ENCODE results near the gene WDR89.

Gene WDR89

GRCh38 chr14:63581491-63581890 lies 60.2 kb downstream of the WDR89 start:
- no peaks in the 10 kb centered on the region for H3K36me3 ChIP-seq (ENCODE audit: insufficient read depth, insufficient read length, low read length)
- H3K27me3 ChIP-seq (ENCODE audit: insufficient read depth, insufficient read length) = no peaks in the 10 kb centered on the region
- no peak for DNase-seq (ENCODE audit: low read depth, low spot score)
- H3K4me3 ChIP-seq (ENCODE audit: insufficient read length, low read depth) = no peak overlapping the region
- no peak overlapping the region for H3K9ac ChIP-seq (ENCODE audit: insufficient read length, low read depth)
- TF ChIP-seq YY1 (IDR thresholded peaks at IDR 0.05; ENCODE audit: insufficient read depth, insufficient read length) = no peak
- TF ChIP-seq ZNF274 (IDR thresholded peaks at IDR 0.05; ENCODE audit: low read depth, low read length) = no peak
- TF ChIP-seq SUZ12 (IDR thresholded peaks at IDR 0.05; ENCODE audit: extremely low read depth, insufficient read depth, insufficient read length) = no peak
- H3K4me1 ChIP-seq (ENCODE audit: insufficient read depth, insufficient read length) = no peaks in the 10 kb centered on the region
- H3K9me3 ChIP-seq (ENCODE audit: insufficient read depth, low read length) = no peaks in the 10 kb centered on the region

- Histone ChIP-seq H3K9ac (ENCODE audit: insufficient read length, low read depth) (no peak overlapping the region), H3K27me3 (ENCODE audit: insufficient read depth, insufficient read length) (no peaks in the 10 kb centered on the region), H3K9me3 (ENCODE audit: insufficient read depth, low read length) (no peaks in the 10 kb centered on the region), H3K4me3 (ENCODE audit: insufficient read length, low read depth) (no peak overlapping the region), H3K4me1 (ENCODE audit: insufficient read depth, insufficient read length) (no peaks in the 10 kb centered on the region), H3K36me3 (ENCODE audit: insufficient read depth, insufficient read length, low read length) (no peaks in the 10 kb centered on the region)
- TF ChIP-seq SUZ12 (IDR thresholded peaks at IDR 0.05; ENCODE audit: extremely low read depth, insufficient read depth, insufficient read length) (no peak), ZNF274 (IDR thresholded peaks at IDR 0.05; ENCODE audit: low read depth, low read length) (no peak), YY1 (IDR thresholded peaks at IDR 0.05; ENCODE audit: insufficient read depth, insufficient read length) (no peak)
- DNase-seq (ENCODE audit: low read depth, low spot score) = no peak
These were observed 63.4 kb downstream of the WDR89 start for GRCh38 chr14:63578300-63578699.

GRCh38 chr14:63573581-63573980 lies 68.1 kb downstream of the WDR89 start:
- Histone ChIP-seq H3K27me3 (ENCODE audit: insufficient read depth, insufficient read length) (no peaks in the 10 kb centered on the region), H3K9ac (ENCODE audit: insufficient read length, low read depth) (no peak overlapping the region), H3K9me3 (ENCODE audit: insufficient read depth, low read length) (no peaks in the 10 kb centered on the region), H3K4me1 (ENCODE audit: insufficient read depth, insufficient read length) (no peaks in the 10 kb centered on the region), H3K36me3 (ENCODE audit: insufficient read depth, insufficient read length, low read length) (no peaks in the 10 kb centered on the region), H3K4me3 (ENCODE audit: insufficient read length, low read depth) (no peak overlapping the region)
- no peak for DNase-seq (ENCODE audit: low read depth, low spot score)
- TF ChIP-seq ZNF274 (IDR thresholded peaks at IDR 0.05; ENCODE audit: low read depth, low read length) (no peak), YY1 (IDR thresholded peaks at IDR 0.05; ENCODE audit: insufficient read depth, insufficient read length) (no peak), SUZ12 (IDR thresholded peaks at IDR 0.05; ENCODE audit: extremely low read depth, insufficient read depth, insufficient read length) (no peak)

GRCh38 chr14:63565448-63565847 lies 76.2 kb downstream of the WDR89 start:
- no peaks in the 10 kb centered on the region for H3K27me3 ChIP-seq (ENCODE audit: insufficient read depth, insufficient read length)
- no peak for DNase-seq (ENCODE audit: low read depth, low spot score)

GRCh38 chr14:63564318-63564717 lies 77.4 kb downstream of the WDR89 start:
- DNase-seq (ENCODE audit: low read depth, low spot score) = no peak
- TF ChIP-seq YY1 (IDR thresholded peaks at IDR 0.05; ENCODE audit: insufficient read depth, insufficient read length) (no peak), SUZ12 (IDR thresholded peaks at IDR 0.05; ENCODE audit: extremely low read depth, insufficient read depth, insufficient read length) (no peak), ZNF274 (IDR thresholded peaks at IDR 0.05; ENCODE audit: low read depth, low read length) (no peak)
- H3K4me3 ChIP-seq (ENCODE audit: insufficient read length, low read depth) = no peak overlapping the region
- no peaks in the 10 kb centered on the region for H3K9me3 ChIP-seq (ENCODE audit: insufficient read depth, low read length)
- H3K36me3 ChIP-seq (ENCODE audit: insufficient read depth, insufficient read length, low read length) = no peaks in the 10 kb centered on the region
- H3K27me3 ChIP-seq (ENCODE audit: insufficient read depth, insufficient read length) = no peaks in the 10 kb centered on the region
- no peaks in the 10 kb centered on the region for H3K4me1 ChIP-seq (ENCODE audit: insufficient read depth, insufficient read length)
- H3K9ac ChIP-seq (ENCODE audit: insufficient read length, low read depth) = no peak overlapping the region

More at GRCh38 chr14:63565448-63565847, 76.2 kb downstream of the WDR89 start:
- H3K36me3 ChIP-seq (ENCODE audit: insufficient read depth, insufficient read length, low read length) = no peaks in the 10 kb centered on the region
- no peak overlapping the region for H3K9ac ChIP-seq (ENCODE audit: insufficient read length, low read depth)
- H3K4me1 ChIP-seq (ENCODE audit: insufficient read depth, insufficient read length) = no peaks in the 10 kb centered on the region
- TF ChIP-seq YY1 (IDR thresholded peaks at IDR 0.05; ENCODE audit: insufficient read depth, insufficient read length) (no peak), ZNF274 (IDR thresholded peaks at IDR 0.05; ENCODE audit: low read depth, low read length) (no peak), SUZ12 (IDR thresholded peaks at IDR 0.05; ENCODE audit: extremely low read depth, insufficient read depth, insufficient read length) (no peak)
- no peaks in the 10 kb centered on the region for H3K9me3 ChIP-seq (ENCODE audit: insufficient read depth, low read length)
- no peak overlapping the region for H3K4me3 ChIP-seq (ENCODE audit: insufficient read length, low read depth)

GRCh38 chr14:63563370-63564026 lies 78.2 kb downstream of the WDR89 start:
- no peaks in the 10 kb centered on the region for H3K9me3 ChIP-seq (ENCODE audit: insufficient read depth, low read length)
- TF ChIP-seq YY1 (IDR thresholded peaks at IDR 0.05; ENCODE audit: insufficient read depth, insufficient read length) = no peak
- no peak for TF ChIP-seq SUZ12 (IDR thresholded peaks at IDR 0.05; ENCODE audit: extremely low read depth, insufficient read depth, insufficient read length)
- TF ChIP-seq ZNF274 (IDR thresholded peaks at IDR 0.05; ENCODE audit: low read depth, low read length) = no peak
- H3K9ac ChIP-seq (ENCODE audit: insufficient read length, low read depth) = no peak overlapping the region
- no peaks in the 10 kb centered on the region for H3K36me3 ChIP-seq (ENCODE audit: insufficient read depth, insufficient read length, low read length)
- no peak for DNase-seq (ENCODE audit: low read depth, low spot score)
- H3K4me1 ChIP-seq (ENCODE audit: insufficient read depth, insufficient read length) = no peaks in the 10 kb centered on the region
- no peak overlapping the region for H3K4me3 ChIP-seq (ENCODE audit: insufficient read length, low read depth)
- H3K27me3 ChIP-seq (ENCODE audit: insufficient read depth, insufficient read length) = no peaks in the 10 kb centered on the region

GRCh38 chr14:63562405-63562804 lies 79.3 kb downstream of the WDR89 start:
- Histone ChIP-seq H3K9me3 (ENCODE audit: insufficient read depth, low read length) (no peaks in the 10 kb centered on the region), H3K27me3 (ENCODE audit: insufficient read depth, insufficient read length) (no peaks in the 10 kb centered on the region), H3K4me3 (ENCODE audit: insufficient read length, low read depth) (no peak overlapping the region), H3K4me1 (ENCODE audit: insufficient read depth, insufficient read length) (no peaks in the 10 kb centered on the region), H3K9ac (ENCODE audit: insufficient read length, low read depth) (no peak overlapping the region), H3K36me3 (ENCODE audit: insufficient read depth, insufficient read length, low read length) (no peaks in the 10 kb centered on the region)
- no peak for DNase-seq (ENCODE audit: low read depth, low spot score)
- TF ChIP-seq SUZ12 (IDR thresholded peaks at IDR 0.05; ENCODE audit: extremely low read depth, insufficient read depth, insufficient read length) (no peak), ZNF274 (IDR thresholded peaks at IDR 0.05; ENCODE audit: low read depth, low read length) (no peak), YY1 (IDR thresholded peaks at IDR 0.05; ENCODE audit: insufficient read depth, insufficient read length) (no peak)

All from NT2/D1 (cell line).